ENCODE measurements around the gene INCENP. TPM values are rescaled to one million over a fixed set of nuclear protein-coding genes. Genes with fewer than 3 reads are reported as not detected.

INCENP gene
- total RNA-seq, 2 experiments from 2014 or later, result 103 to 183 TPM

DNA sequence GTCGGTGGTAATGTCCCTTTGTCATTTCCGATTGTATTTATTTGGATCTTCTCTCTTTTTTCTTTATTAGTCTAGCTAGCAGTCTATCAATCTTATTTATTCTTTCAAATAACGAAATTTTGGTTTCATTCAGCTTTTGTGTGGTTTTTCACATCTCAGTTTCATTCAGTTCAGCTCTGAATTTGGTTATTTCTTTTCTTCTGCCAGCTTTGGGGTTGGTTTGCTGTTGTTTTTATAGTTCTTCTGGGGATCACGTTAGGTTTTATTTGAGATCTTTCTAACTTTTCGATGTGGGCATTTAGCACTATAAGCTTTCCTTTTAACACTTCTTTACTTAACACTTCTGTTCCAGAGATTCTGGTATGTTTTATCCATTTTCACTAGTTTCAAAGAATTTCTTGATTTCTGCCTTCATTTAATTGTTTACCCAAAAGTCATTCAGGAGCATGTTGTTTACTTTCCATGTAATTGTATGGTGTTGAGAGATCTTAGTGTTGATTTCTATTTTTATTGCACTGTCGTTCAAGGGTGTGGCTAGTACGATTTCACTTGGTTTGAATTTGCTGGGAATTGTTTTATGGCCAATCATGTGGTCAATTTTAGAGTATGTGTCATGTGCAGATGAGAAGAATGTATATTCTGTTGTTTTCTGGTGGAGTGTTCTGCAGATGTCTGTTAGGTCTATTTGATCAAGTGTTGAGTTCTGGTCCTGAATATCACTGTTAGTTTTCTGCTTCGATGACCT is 58.5 kb downstream of the INCENP start:
- Histone ChIP-seq H3K27ac (ENCODE audit: low read depth, low read length, poor library complexity, severe bottlenecking) (no peak overlapping the region), H3K36me3 (ENCODE audit: insufficient read depth, low read length) (no peaks in the 10 kb centered on the region), H3K79me2 (ENCODE audit: insufficient read depth, low read depth, low read length) (no peaks in the 10 kb centered on the region), H4K20me1 (ENCODE audit: insufficient read depth, low read length) (no peaks in the 10 kb centered on the region), H3K4me2 (ENCODE audit: low read length) (no peak overlapping the region), H3K4me1 (ENCODE audit: insufficient read depth, low read length, poor library complexity, severe bottlenecking) (peaks cover 6% of the 10 kb centered on the region), H2AFZ (ENCODE audit: low read length) (no peak overlapping the region), H3K4me3 (ENCODE audit: low read depth, low read length, poor library complexity, severe bottlenecking) (no peak overlapping the region), H3K9me3 (ENCODE audit: low read length) (no peaks in the 10 kb centered on the region), H3K9me2 (ENCODE audit: insufficient read depth, low read length) (no peaks in the 10 kb centered on the region)
- ChIA-PET POLR2A (no interaction called here), CTCF (ENCODE audit: unreplicated experiment) (no interaction called here)
- no TSS peak for BruUV-seq (replicated peaks)
- TF ChIP-seq, protein P1, sequence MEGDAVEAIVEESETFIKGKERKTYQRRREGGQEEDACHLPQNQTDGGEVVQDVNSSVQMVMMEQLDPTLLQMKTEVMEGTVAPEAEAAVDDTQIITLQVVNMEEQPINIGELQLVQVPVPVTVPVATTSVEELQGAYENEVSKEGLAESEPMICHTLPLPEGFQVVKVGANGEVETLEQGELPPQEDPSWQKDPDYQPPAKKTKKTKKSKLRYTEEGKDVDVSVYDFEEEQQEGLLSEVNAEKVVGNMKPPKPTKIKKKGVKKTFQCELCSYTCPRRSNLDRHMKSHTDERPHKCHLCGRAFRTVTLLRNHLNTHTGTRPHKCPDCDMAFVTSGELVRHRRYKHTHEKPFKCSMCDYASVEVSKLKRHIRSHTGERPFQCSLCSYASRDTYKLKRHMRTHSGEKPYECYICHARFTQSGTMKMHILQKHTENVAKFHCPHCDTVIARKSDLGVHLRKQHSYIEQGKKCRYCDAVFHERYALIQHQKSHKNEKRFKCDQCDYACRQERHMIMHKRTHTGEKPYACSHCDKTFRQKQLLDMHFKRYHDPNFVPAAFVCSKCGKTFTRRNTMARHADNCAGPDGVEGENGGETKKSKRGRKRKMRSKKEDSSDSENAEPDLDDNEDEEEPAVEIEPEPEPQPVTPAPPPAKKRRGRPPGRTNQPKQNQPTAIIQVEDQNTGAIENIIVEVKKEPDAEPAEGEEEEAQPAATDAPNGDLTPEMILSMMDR (conservative IDR thresholded peaks at IDR 0.05; ENCODE audit: low read length), result no peak
- no peak for TF ChIP-seq EZH2phosphoT487 (IDR thresholded peaks at IDR 0.05; ENCODE audit: borderline replicate concordance, low read depth, low read length)
- DNase-seq (ENCODE audit: low spot score), result no peak
- intact Hi-C loops (cut with micrococcal nuclease; ENCODE audit: unreplicated experiment), result no loop called here

DNA sequence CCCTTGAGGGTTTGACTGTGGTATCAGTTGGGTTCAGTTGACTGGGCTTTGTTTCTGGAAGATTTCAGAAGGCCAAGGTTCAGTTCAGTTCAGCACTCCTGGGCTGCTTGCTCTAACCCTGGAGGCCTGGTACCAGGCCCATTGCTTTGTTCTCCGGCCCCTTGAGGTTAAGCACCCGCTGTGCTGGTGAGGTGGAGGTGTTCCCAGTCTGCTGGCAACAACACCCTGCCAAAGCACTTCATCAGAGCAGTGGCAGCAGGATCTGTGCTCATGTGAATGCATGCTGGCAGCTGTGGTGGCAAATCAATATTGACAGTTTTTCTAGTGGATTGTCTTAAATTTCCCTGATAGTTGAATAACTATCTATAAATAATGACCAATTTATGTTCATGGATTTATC is 62.4 kb downstream of the INCENP start:
- peaks cover 6% of the 10 kb centered on the region for H3K4me1 ChIP-seq (ENCODE audit: insufficient read depth, low read length, poor library complexity, severe bottlenecking)
- H3K9me2 ChIP-seq (ENCODE audit: insufficient read depth, low read length), result no peaks in the 10 kb centered on the region
- ChIA-PET CTCF (ENCODE audit: unreplicated experiment) (no interaction called here), POLR2A (no interaction called here)
- TF ChIP-seq, protein P1 (conservative IDR thresholded peaks at IDR 0.05; ENCODE audit: low read length), result no peak
- TF ChIP-seq EZH2phosphoT487 (IDR thresholded peaks at IDR 0.05; ENCODE audit: borderline replicate concordance, low read depth, low read length), result no peak
- H3K9me3 ChIP-seq (ENCODE audit: low read length), result no peaks in the 10 kb centered on the region
- H2AFZ ChIP-seq (ENCODE audit: low read length), result no peak overlapping the region
- H3K79me2 ChIP-seq (ENCODE audit: insufficient read depth, low read depth, low read length), result no peaks in the 10 kb centered on the region
- no peak overlapping the region for H3K4me3 ChIP-seq (ENCODE audit: low read depth, low read length, poor library complexity, severe bottlenecking)
- no peak overlapping the region for H3K27ac ChIP-seq (ENCODE audit: low read depth, low read length, poor library complexity, severe bottlenecking)
- H3K4me2 ChIP-seq (ENCODE audit: low read length), result no peak overlapping the region
- H3K36me3 ChIP-seq (ENCODE audit: insufficient read depth, low read length), result no peaks in the 10 kb centered on the region
- BruUV-seq (replicated peaks), result no TSS peak
- no peak for DNase-seq (ENCODE audit: low spot score)
- intact Hi-C loops (cut with micrococcal nuclease; ENCODE audit: unreplicated experiment), result no loop called here
- no peaks in the 10 kb centered on the region for H4K20me1 ChIP-seq (ENCODE audit: insufficient read depth, low read length)

DNA sequence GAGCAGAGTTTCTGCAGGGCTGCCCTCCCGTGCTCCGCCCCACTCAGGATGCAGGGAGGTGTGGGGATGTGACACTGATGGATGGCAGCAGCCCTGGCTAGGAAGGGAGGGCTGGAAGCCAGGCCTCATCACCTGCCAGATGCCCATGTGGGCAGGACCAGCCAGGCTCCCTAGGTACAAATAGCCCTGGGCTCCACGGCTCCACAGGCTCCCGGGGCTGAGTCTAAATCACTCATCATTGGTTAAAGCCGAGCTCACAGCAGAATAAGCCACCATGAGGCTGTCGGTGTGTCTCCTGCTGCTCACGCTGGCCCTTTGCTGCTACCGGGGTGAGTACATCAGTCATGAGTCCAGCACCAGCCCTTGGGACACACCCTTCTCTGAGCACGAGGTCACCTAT is 66.2 kb downstream of the INCENP start, which contains the start of gene SCGB1D1:
Gene SCGB1D1, plus strand, starts transcription at position 206 of the 400 bp plus-strand sequence. Its CDS starts 69 bp downstream, at position 275.
- no peak within 1 kb of the TSS for H3K4me3 ChIP-seq (ENCODE audit: low read depth, low read length, poor library complexity, severe bottlenecking)
- H4K20me1 ChIP-seq (ENCODE audit: insufficient read depth, low read length), result no peaks in the 10 kb centered on the region
- ChIA-PET POLR2A (no interaction called here), CTCF (ENCODE audit: unreplicated experiment) (no interaction called here)
- intact Hi-C loops (cut with micrococcal nuclease; ENCODE audit: unreplicated experiment), result no loop called here
- DNase-seq (ENCODE audit: low spot score), result no peak
- no peaks in the 10 kb centered on the region for H3K9me2 ChIP-seq (ENCODE audit: insufficient read depth, low read length)
- BruUV-seq (replicated peaks), result no TSS peak
- H3K9me3 ChIP-seq (ENCODE audit: low read length), result no peaks in the 10 kb centered on the region
- H3K27ac ChIP-seq (ENCODE audit: low read depth, low read length, poor library complexity, severe bottlenecking), result no peak within 1 kb of the TSS
- no peaks in the 10 kb centered on the region for H3K36me3 ChIP-seq (ENCODE audit: insufficient read depth, low read length)
- no peaks in the 10 kb centered on the region for H3K4me1 ChIP-seq (ENCODE audit: insufficient read depth, low read length, poor library complexity, severe bottlenecking)
- H3K4me2 ChIP-seq (ENCODE audit: low read length), result no peak within 1 kb of the TSS
- H3K79me2 ChIP-seq (ENCODE audit: insufficient read depth, low read depth, low read length), result no peaks in the 10 kb centered on the region
- no peak for TF ChIP-seq EZH2phosphoT487 (IDR thresholded peaks at IDR 0.05; ENCODE audit: borderline replicate concordance, low read depth, low read length)
- TF ChIP-seq, protein P1 (conservative IDR thresholded peaks at IDR 0.05; ENCODE audit: low read length), result no peak
- H2AFZ ChIP-seq (ENCODE audit: low read length), result no peak within 1 kb of the TSS

Data from OCI-LY7 (cell line).